ENCODE results near the gene C11orf54. TPM values are rescaled to one million over a fixed set of nuclear protein-coding genes. Genes with fewer than 3 reads are reported as not detected.
A peak's percentile ranks its signal among the peaks of the same experiment; 100 is the strongest.
"Not testable (repeated sequence)": the region's sequence is repeated elsewhere in the genome, so short reads cannot be mapped to it uniquely, and the experiment has no call there.

The C11orf54 gene
- total and polyA plus RNA-seq, 5 donors from 2014 or later: 15.3 to 23.2 (median 20.9) TPM

GRCh38 chr11:93756748-93757147, 15.3 kb downstream of the C11orf54 start:
- DNase-seq (no peak), ATAC-seq (ENCODE audit: low read depth in 2 of 2) (no peak)
- no peaks in the 10 kb centered on the region for H3K27me3 Mint-ChIP-seq
- H3K4me3 ChIP-seq (ENCODE audit: low read depth, low read length): no peak overlapping the region
- peaks cover 41% of the 10 kb centered on the region for H3K36me3 Mint-ChIP-seq
- peaks cover 58% of the 10 kb centered on the region for H3K36me3 ChIP-seq (ENCODE audit: control insufficient read depth, insufficient read depth, low read length)
- H3K4me3 Mint-ChIP-seq: no peak overlapping the region
- no peaks in the 10 kb centered on the region for H3K9me3 ChIP-seq (ENCODE audit: control insufficient read depth in 2 of 2, low read length in 2 of 2)
- H3K27me3 ChIP-seq (ENCODE audit: control insufficient read depth, insufficient read depth, low read length): no peaks in the 10 kb centered on the region
- no peak overlapping the region for H3K27ac ChIP-seq (ENCODE audit: insufficient read depth, low read length, poor library complexity, severe bottlenecking)
- H3K4me1 ChIP-seq (ENCODE audit: control insufficient read depth, insufficient read depth, low read length, poor library complexity, severe bottlenecking): no peaks in the 10 kb centered on the region
- peaks cover 0 to 3% (median 0%) of the 10 kb centered on the region in 7 donors for H3K9me3 Mint-ChIP-seq
- H3K27ac Mint-ChIP-seq: no peak overlapping the region
- no peaks in the 10 kb centered on the region for H3K4me1 Mint-ChIP-seq

GRCh38 chr11:93757301-93757700, 15.8 kb downstream of the C11orf54 start:
- no peaks in the 10 kb centered on the region for H3K27me3 Mint-ChIP-seq

GRCh38 chr11:93757924-93758865, 16.7 kb downstream of the C11orf54 start:
- no peaks in the 10 kb centered on the region for H3K9me3 ChIP-seq (ENCODE audit: control insufficient read depth in 2 of 2, low read length in 2 of 2)
- no peak overlapping the region for H3K4me3 ChIP-seq (ENCODE audit: low read depth, low read length)
- Mint-ChIP-seq H3K27me3 (no peaks in the 10 kb centered on the region), H3K4me3 (no peak overlapping the region), H3K4me1 (no peaks in the 10 kb centered on the region), H3K9me3 (peaks cover 0 to 3% (median 0%) of the 10 kb centered on the region in 7 donors), H3K36me3 (peaks cover 35% of the 10 kb centered on the region), H3K27ac (peak overlapping the region in 1 of 3 donors; percentile 38)
- no peaks in the 10 kb centered on the region for H3K27me3 ChIP-seq (ENCODE audit: control insufficient read depth, insufficient read depth, low read length)
- DNase-seq (no peak), ATAC-seq (ENCODE audit: low read depth in 2 of 2) (no peak)
- peaks cover 70% of the 10 kb centered on the region for H3K36me3 ChIP-seq (ENCODE audit: control insufficient read depth, insufficient read depth, low read length)
- no peak overlapping the region for H3K27ac ChIP-seq (ENCODE audit: insufficient read depth, low read length, poor library complexity, severe bottlenecking)
- no peaks in the 10 kb centered on the region for H3K4me1 ChIP-seq (ENCODE audit: control insufficient read depth, insufficient read depth, low read length, poor library complexity, severe bottlenecking)

More at GRCh38 chr11:93757301-93757700, 15.8 kb downstream of the C11orf54 start:
- no peak overlapping the region for H3K27ac Mint-ChIP-seq
- Histone ChIP-seq H3K9me3 (ENCODE audit: control insufficient read depth in 2 of 2, low read length in 2 of 2) (no peaks in the 10 kb centered on the region), H3K27me3 (ENCODE audit: control insufficient read depth, insufficient read depth, low read length) (no peaks in the 10 kb centered on the region), H3K27ac (ENCODE audit: insufficient read depth, low read length, poor library complexity, severe bottlenecking) (no peak overlapping the region), H3K36me3 (ENCODE audit: control insufficient read depth, insufficient read depth, low read length) (peaks cover 61% of the 10 kb centered on the region), H3K4me1 (ENCODE audit: control insufficient read depth, insufficient read depth, low read length, poor library complexity, severe bottlenecking) (no peaks in the 10 kb centered on the region), H3K4me3 (ENCODE audit: low read depth, low read length) (no peak overlapping the region)
- H3K36me3 Mint-ChIP-seq: peaks cover 37% of the 10 kb centered on the region
- ATAC-seq (ENCODE audit: low read depth in 2 of 2): no peak
- H3K4me3 Mint-ChIP-seq: no peak overlapping the region
- H3K9me3 Mint-ChIP-seq: peaks cover 0 to 3% (median 0%) of the 10 kb centered on the region in 7 donors
- DNase-seq: no peak
- H3K4me1 Mint-ChIP-seq: no peaks in the 10 kb centered on the region

- H3K27me3 ChIP-seq (ENCODE audit: control insufficient read depth, insufficient read depth, low read length); H3K9me3 Mint-ChIP-seq; H3K4me3 ChIP-seq (ENCODE audit: low read depth, low read length); H3K4me3 Mint-ChIP-seq; H3K27ac ChIP-seq (ENCODE audit: insufficient read depth, low read length, poor library complexity, severe bottlenecking); DNase-seq; ATAC-seq (ENCODE audit: low read depth in 2 of 2); H3K9me3 ChIP-seq (ENCODE audit: control insufficient read depth in 2 of 2, low read length in 2 of 2); H3K4me1 ChIP-seq (ENCODE audit: control insufficient read depth, insufficient read depth, low read length, poor library complexity, severe bottlenecking); H3K4me1 Mint-ChIP-seq; H3K27me3 Mint-ChIP-seq: not testable (repeated sequence)
- H3K36me3 Mint-ChIP-seq: peaks cover 35% of the 10 kb centered on the region
- H3K27ac Mint-ChIP-seq: peak overlapping the region in 2 of 3 donors; percentile 58 to 66
- H3K36me3 ChIP-seq (ENCODE audit: control insufficient read depth, insufficient read depth, low read length): peaks cover 65% of the 10 kb centered on the region
Observed at GRCh38 chr11:93759123-93759522, 17.7 kb downstream of the C11orf54 start.

- ATAC-seq (ENCODE audit: low read depth in 2 of 2): no peak
- H3K9me3 ChIP-seq (ENCODE audit: control insufficient read depth in 2 of 2, low read length in 2 of 2): peaks cover 0 to 2% of the 10 kb centered on the region in 2 experiments
- no peaks in the 10 kb centered on the region for H3K4me1 ChIP-seq (ENCODE audit: control insufficient read depth, insufficient read depth, low read length, poor library complexity, severe bottlenecking)
- peaks cover 0 to 4% (median 0%) of the 10 kb centered on the region in 7 donors for H3K9me3 Mint-ChIP-seq
- H3K27ac Mint-ChIP-seq: no peak overlapping the region
- H3K36me3 ChIP-seq (ENCODE audit: control insufficient read depth, insufficient read depth, low read length): peaks cover 51% of the 10 kb centered on the region
- no peak overlapping the region for H3K27ac ChIP-seq (ENCODE audit: insufficient read depth, low read length, poor library complexity, severe bottlenecking)
- H3K27me3 ChIP-seq (ENCODE audit: control insufficient read depth, insufficient read depth, low read length): no peaks in the 10 kb centered on the region
- H3K36me3 Mint-ChIP-seq: peaks cover 37% of the 10 kb centered on the region
- no peak for DNase-seq
- no peak overlapping the region for H3K4me3 Mint-ChIP-seq
- peaks cover 0 to under 1% (median 0%) of the 10 kb centered on the region in 4 donors for H3K4me1 Mint-ChIP-seq
- no peaks in the 10 kb centered on the region for H3K27me3 Mint-ChIP-seq
- no peak overlapping the region for H3K4me3 ChIP-seq (ENCODE audit: low read depth, low read length)
Observed at GRCh38 chr11:93761910-93762309, 20.4 kb downstream of the C11orf54 start.

- Mint-ChIP-seq H3K27ac (no peak overlapping the region), H3K9me3 (peaks cover 0 to 6% (median 2%) of the 10 kb centered on the region in 7 donors)
- no peak for ATAC-seq (ENCODE audit: low read depth in 2 of 2)
Observed at GRCh38 chr11:93765551-93765950, 24.1 kb downstream of the C11orf54 start.

GRCh38 chr11:93766504-93766903, 25.0 kb downstream of the C11orf54 start:
- Histone ChIP-seq H3K27me3 (ENCODE audit: control insufficient read depth, insufficient read depth, low read length) (no peaks in the 10 kb centered on the region), H3K27ac (ENCODE audit: insufficient read depth, low read length, poor library complexity, severe bottlenecking) (no peak overlapping the region), H3K4me3 (ENCODE audit: low read depth, low read length) (no peak overlapping the region), H3K36me3 (ENCODE audit: control insufficient read depth, insufficient read depth, low read length) (peaks cover 20% of the 10 kb centered on the region), H3K9me3 (ENCODE audit: control insufficient read depth in 2 of 2, low read length in 2 of 2) (peaks cover 4 to 5% of the 10 kb centered on the region in 2 experiments), H3K4me1 (ENCODE audit: control insufficient read depth, insufficient read depth, low read length, poor library complexity, severe bottlenecking) (no peaks in the 10 kb centered on the region)
- DNase-seq (no peak), ATAC-seq (ENCODE audit: low read depth in 2 of 2) (no peak)
- Mint-ChIP-seq H3K9me3 (peaks cover 0 to 7% (median 2%) of the 10 kb centered on the region in 7 donors), H3K36me3 (peaks cover 10% of the 10 kb centered on the region), H3K4me1 (peaks cover 0 to 5% (median 0%) of the 10 kb centered on the region in 4 donors), H3K27me3 (no peaks in the 10 kb centered on the region), H3K4me3 (no peak overlapping the region), H3K27ac (no peak overlapping the region)

More at GRCh38 chr11:93765551-93765950, 24.1 kb downstream of the C11orf54 start:
- H3K27me3 ChIP-seq (ENCODE audit: control insufficient read depth, insufficient read depth, low read length): no peaks in the 10 kb centered on the region
- no peak overlapping the region for H3K4me3 ChIP-seq (ENCODE audit: low read depth, low read length)
- H3K9me3 ChIP-seq (ENCODE audit: control insufficient read depth in 2 of 2, low read length in 2 of 2): peaks cover 4 to 5% of the 10 kb centered on the region in 2 experiments
- H3K27me3 Mint-ChIP-seq: no peaks in the 10 kb centered on the region
- H3K36me3 Mint-ChIP-seq: peaks cover 17% of the 10 kb centered on the region
- peaks cover 0 to 5% (median 0%) of the 10 kb centered on the region in 4 donors for H3K4me1 Mint-ChIP-seq
- no peaks in the 10 kb centered on the region for H3K4me1 ChIP-seq (ENCODE audit: control insufficient read depth, insufficient read depth, low read length, poor library complexity, severe bottlenecking)
- no peak overlapping the region for H3K4me3 Mint-ChIP-seq
- DNase-seq: no peak
- H3K27ac ChIP-seq (ENCODE audit: insufficient read depth, low read length, poor library complexity, severe bottlenecking): no peak overlapping the region
- peaks cover 29% of the 10 kb centered on the region for H3K36me3 ChIP-seq (ENCODE audit: control insufficient read depth, insufficient read depth, low read length)
